ENCODE results near the gene LEMD2.

The LEMD2 gene

DNA sequence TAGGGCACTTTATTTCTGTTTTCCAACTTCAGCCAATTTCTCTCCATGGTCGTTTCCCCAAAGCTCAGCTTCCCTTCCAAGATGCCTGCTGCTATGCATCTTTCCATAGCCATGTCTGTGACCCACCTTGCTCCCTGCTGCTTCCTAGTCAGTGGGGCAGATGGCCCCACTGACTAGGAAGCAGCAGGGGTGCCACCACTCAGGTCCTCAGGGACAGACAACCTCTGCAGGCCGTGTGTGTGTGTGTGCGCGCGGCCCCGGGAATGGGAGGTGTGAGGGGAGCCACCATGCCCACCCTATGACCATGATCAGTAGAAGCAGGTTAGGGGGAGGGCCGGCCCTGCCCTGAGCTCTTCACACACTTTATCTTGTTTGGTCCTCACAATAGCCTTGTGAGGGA, 39.5 kb downstream of the LEMD2 start:
- TF ChIP-seq CTCF (IDR thresholded peaks at IDR 0.05), result no peak
- DNase-seq (ENCODE audit: low spot score), result no peak
- H3K27ac ChIP-seq, result no peak overlapping the region
- H3K4me3 ChIP-seq, result no peak overlapping the region

DNA sequence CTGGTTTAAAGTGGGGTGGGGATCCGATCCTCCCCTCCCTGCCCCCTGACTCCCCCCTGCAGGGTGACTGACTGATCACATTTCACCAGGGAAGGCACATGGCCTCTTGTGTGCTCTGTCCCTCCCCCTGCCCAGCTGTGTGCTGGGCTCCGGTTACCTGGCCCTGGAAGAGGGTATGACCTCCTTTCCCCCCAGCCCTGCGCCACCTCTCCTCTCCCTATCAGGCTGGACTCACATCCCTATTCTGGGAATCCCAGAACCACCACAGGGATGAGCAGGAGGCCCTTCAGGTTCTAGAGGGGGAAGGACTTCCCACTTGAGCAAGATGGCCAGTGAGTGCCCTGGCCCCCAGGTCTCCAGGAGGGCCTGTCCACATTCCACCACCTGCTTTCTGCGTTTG, 40.1 kb downstream of the LEMD2 start:
- DNase-seq (ENCODE audit: low spot score), result no peak

GRCh38 chr6:33747823-33748222, 41.1 kb downstream of the LEMD2 start:
- Histone ChIP-seq H3K27ac (peak overlapping the region in 1 of 2 donors; percentile 90), H3K4me3 (no peak overlapping the region)
- DNase-seq (ENCODE audit: low spot score), result no peak
- no peak for TF ChIP-seq CTCF (IDR thresholded peaks at IDR 0.05)

More for the DNA sequence above, 40.1 kb downstream of the LEMD2 start:
- no peak overlapping the region for H3K27ac ChIP-seq
- no peak for TF ChIP-seq CTCF (IDR thresholded peaks at IDR 0.05)
- H3K4me3 ChIP-seq, result no peak overlapping the region

- Histone ChIP-seq H3K4me3 (peak within 1 kb of the TSS; percentile 68), H3K27ac (peak within 1 kb of the TSS; percentile 21 to 90)
- TF ChIP-seq CTCF (IDR thresholded peaks at IDR 0.05), result no peak
- no peak for DNase-seq (ENCODE audit: low spot score)
Measured at GRCh38 chr6:33746651-33747100, 42.3 kb downstream of the LEMD2 start, which contains the start of gene IP6K3. Gene IP6K3 (minus strand): TSS chr6:33746905. CDS start chr6:33735476, 11,429 bp downstream.

GRCh38 chr6:33746036-33746600, 42.8 kb downstream of the LEMD2 start:
- TF ChIP-seq CTCF (IDR thresholded peaks at IDR 0.05), result no peak
- H3K27ac ChIP-seq, result peak overlapping the region; percentile 21 to 90
- peak overlapping the region; percentile 68 for H3K4me3 ChIP-seq
- DNase-seq (ENCODE audit: low spot score), result peak; percentile 88

DNA sequence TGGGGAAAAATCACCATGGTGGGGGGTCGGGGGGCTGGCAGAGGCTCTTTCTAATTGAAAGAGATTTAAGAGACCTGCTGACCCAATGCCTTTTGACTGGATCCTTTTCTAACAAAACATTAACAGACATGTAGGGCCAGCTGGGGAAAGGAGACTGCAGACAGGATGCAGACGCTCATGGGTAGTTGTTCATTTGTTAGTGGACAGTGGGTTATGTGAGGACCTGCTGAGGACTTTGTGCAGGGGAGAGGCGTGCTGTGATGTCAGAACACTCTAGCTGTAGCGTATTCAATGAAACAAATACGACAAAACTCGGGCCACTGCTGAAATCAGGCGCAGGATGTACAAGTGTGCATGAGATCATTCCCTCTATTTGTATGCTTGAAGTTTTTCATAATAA, 43.4 kb downstream of the LEMD2 start:
- Histone ChIP-seq H3K4me3 (peak overlapping the region; percentile 68), H3K27ac (peak overlapping the region in 1 of 2 donors; percentile 90)
- no peak for DNase-seq (ENCODE audit: low spot score)
- TF ChIP-seq CTCF (IDR thresholded peaks at IDR 0.05), result no peak

- no peak for TF ChIP-seq CTCF (IDR thresholded peaks at IDR 0.05)
- peak overlapping the region in 1 of 2 donors; percentile 90 for H3K27ac ChIP-seq
- no peak for DNase-seq (ENCODE audit: low spot score)
- peak overlapping the region; percentile 68 for H3K4me3 ChIP-seq
Measured at GRCh38 chr6:33744895-33745546, 43.9 kb downstream of the LEMD2 start.

All from coronary artery (tissue), 2 donors.